H9 (cell line): ENCODE data around the gene SLAMF6. TPM values are rescaled to one million over a fixed set of nuclear protein-coding genes. Genes with fewer than 3 reads are reported as not detected.

Experiments
- DNase-seq: peaks from one replicate; pipeline ENCODE4 v3.0.0-alpha.2; 2017
- H2AFZ ChIP-seq: one replicate; pipeline ENCODE4 v1.6.1; 2013; ENCODE audit warnings: mild to moderate bottlenecking, low read length, control low read depth, moderate library complexity
- H2AK5ac ChIP-seq: 2 replicates; pipeline ENCODE4 v1.6.1; 2013; ENCODE audit warnings: low read length, control low read depth, mixed read lengths; ENCODE audit not compliant: insufficient read length
- H2BK120ac ChIP-seq: one replicate; pipeline ENCODE4 v1.6.1; 2013; ENCODE audit warnings: low read depth, mild to moderate bottlenecking, low read length, control low read depth, inconsistent platforms; ENCODE audit not compliant: poor library complexity, severe bottlenecking
- H2BK12ac ChIP-seq: 2 replicates; pipeline ENCODE4 v1.6.1; 2013; ENCODE audit warnings: low read length, control low read depth, mixed read lengths, low read depth; ENCODE audit not compliant: insufficient read length
- H2BK15ac ChIP-seq: 2 replicates; pipeline ENCODE4 v1.6.1; 2013; ENCODE audit warnings: low read depth, low read length, control low read depth
- H2BK20ac ChIP-seq: one replicate; pipeline ENCODE4 v1.6.1; 2013; ENCODE audit warnings: low read depth, mild to moderate bottlenecking, low read length, control low read depth, inconsistent platforms; ENCODE audit not compliant: poor library complexity, severe bottlenecking
- H2BK5ac ChIP-seq: 2 replicates; pipeline ENCODE4 v1.6.1; 2013; ENCODE audit warnings: low read length, control low read depth, mixed read lengths; ENCODE audit not compliant: insufficient read length
- H3K14ac ChIP-seq: 2 replicates; pipeline ENCODE4 v1.6.1; 2013; ENCODE audit warnings: low read length, control low read depth; ENCODE audit not compliant: insufficient read depth
- H3K18ac ChIP-seq: 2 replicates; pipeline ENCODE4 v1.6.1; 2013; ENCODE audit warnings: low read depth, mild to moderate bottlenecking, mixed read lengths, low read length, control low read depth; ENCODE audit not compliant: insufficient read length
- H3K23ac ChIP-seq: 2 replicates; pipeline ENCODE4 v1.6.1; 2013; ENCODE audit warnings: low read length, control low read depth, mixed read lengths, low read depth; ENCODE audit not compliant: insufficient read length
- H3K23me2 ChIP-seq: 2 replicates; pipeline ENCODE4 v1.6.1; 2013; ENCODE audit warnings: low read depth, mild to moderate bottlenecking, mixed read lengths, low read length, control low read depth; ENCODE audit not compliant: insufficient read length, poor library complexity, severe bottlenecking
- H3K27ac ChIP-seq: 2 replicates; pipeline ENCODE4 v1.5.1; 2013; ENCODE audit warnings: low read length, control low read depth, mixed read lengths, low read depth; ENCODE audit not compliant: insufficient read length
- H3K27me3 ChIP-seq: 2 replicates; pipeline ENCODE4 v1.6.1; 2013; ENCODE audit warnings: low read length, control low read depth, inconsistent platforms; ENCODE audit not compliant: insufficient read depth
- H3K4ac ChIP-seq: 2 replicates; pipeline ENCODE4 v1.6.1; 2013; ENCODE audit warnings: low read depth, mild to moderate bottlenecking, control low read depth, inconsistent platforms, low read length, moderate library complexity
- H3K4me1 ChIP-seq: 2 replicates; pipeline ENCODE4 v1.6.1; 2013; ENCODE audit warnings: low read length, control low read depth, inconsistent platforms; ENCODE audit not compliant: insufficient read depth
- H3K4me2 ChIP-seq: 2 replicates; pipeline ENCODE4 v1.6.1; 2013; ENCODE audit warnings: low read length, control low read depth, mixed read lengths; ENCODE audit not compliant: insufficient read length, insufficient read depth
- H3K56ac ChIP-seq: 2 replicates; pipeline ENCODE4 v1.6.1; 2013; ENCODE audit warnings: low read depth, mild to moderate bottlenecking, mixed read lengths, low read length, control low read depth; ENCODE audit not compliant: insufficient read length
- H3K79me1 ChIP-seq: 2 replicates; pipeline ENCODE4 v1.6.1; 2013; ENCODE audit warnings: low read depth, mild to moderate bottlenecking, moderate library complexity, low read length, control low read depth, inconsistent platforms; ENCODE audit not compliant: insufficient read depth, poor library complexity, severe bottlenecking
- H3K79me2 ChIP-seq: 2 replicates; pipeline ENCODE4 v1.6.1; 2013; ENCODE audit warnings: low read length, control low read depth, inconsistent platforms; ENCODE audit not compliant: insufficient read depth
- H3K9ac ChIP-seq: 2 replicates; pipeline ENCODE4 v1.6.1; 2013; ENCODE audit warnings: low read length, control low read depth, mixed read lengths; ENCODE audit not compliant: insufficient read length; ENCODE audit errors: extremely low read depth
- H3K9me3 ChIP-seq: one replicate; pipeline ENCODE4 v1.6.1; 2013; ENCODE audit warnings: low read depth, low read length, inconsistent platforms; ENCODE audit not compliant: control insufficient read depth
- H3T11ph ChIP-seq: one replicate; pipeline ENCODE4 v1.6.1; 2013; ENCODE audit warnings: mild to moderate bottlenecking, low read length, control low read depth, inconsistent platforms
- H4K20me1 ChIP-seq: one replicate; pipeline ENCODE4 v1.6.1; 2013; ENCODE audit not compliant: control insufficient read depth, insufficient read length, insufficient read depth
- H4K5ac ChIP-seq: 2 replicates; pipeline ENCODE4 v1.6.1; 2013; ENCODE audit warnings: low read depth, mild to moderate bottlenecking, mixed read lengths, low read length, control low read depth; ENCODE audit not compliant: insufficient read length
- H4K8ac ChIP-seq: replicated peaks from 2 replicates; pipeline ENCODE4 v1.6.1; 2013; ENCODE audit warnings: low read length, control low read depth, mixed read lengths, low read depth; ENCODE audit not compliant: insufficient read length
- H4K91ac ChIP-seq: 2 replicates; pipeline ENCODE4 v1.6.1; 2013; ENCODE audit warnings: low read depth, mild to moderate bottlenecking, moderate library complexity, mixed read lengths, low read length, control low read depth; ENCODE audit not compliant: insufficient read length
- H3K27ac Mint-ChIP-seq, 3 experiments: 2 replicates in 2 of 3; 3 replicates in 1 of 3; pipeline ENCODE4 v1.8.0; 2020 to 2021; ENCODE audit warnings: mixed read lengths in 3 of 3, mild to moderate bottlenecking in 1 of 3, moderate library complexity in 1 of 3
- H3K27me3 Mint-ChIP-seq: 2 replicates; pipeline ENCODE4 v1.8.0; 2021; ENCODE audit warnings: low read depth, mild to moderate bottlenecking, moderate library complexity, mixed read lengths
- H3K36me3 Mint-ChIP-seq, 3 experiments: 2 replicates in 2 of 3; 3 replicates in 1 of 3; pipeline ENCODE4 v1.8.0; 2020 to 2021; ENCODE audit warnings: low read depth in 3 of 3, mixed read lengths in 3 of 3; ENCODE audit not compliant: insufficient read depth in 1 of 3
- H3K4me1 Mint-ChIP-seq, 2 experiments: 2 replicates each; pipeline ENCODE4 v1.8.0; 2020; ENCODE audit warnings: mixed read lengths in 2 of 2
- H3K4me3 Mint-ChIP-seq, 2 experiments: 2 replicates in 1 of 2; 3 replicates in 1 of 2; pipeline ENCODE4 v1.8.0; 2020 to 2021; ENCODE audit warnings: mild to moderate bottlenecking in 2 of 2, mixed read lengths in 2 of 2, moderate library complexity in 1 of 2
- H3K9me3 Mint-ChIP-seq, 2 experiments: 2 replicates in 1 of 2; 3 replicates in 1 of 2; pipeline ENCODE4 v1.8.0; 2020; ENCODE audit warnings: mild to moderate bottlenecking in 2 of 2, mixed read lengths in 2 of 2, moderate library complexity in 1 of 2
- WGBS: extraction: QIAGEN DNeasy Blood & Tissue Kit; methylation state at CpG from one replicate; pipeline ENCODE4 v1.1.7; 2013; ENCODE audit warnings: missing lambda C conversion rate, low lambda C conversion rate, mixed read lengths; ENCODE audit not compliant: insufficient read length; ENCODE audit errors: extremely low coverage; 5-methylcytosine and 5-hydroxymethylcytosine counted together
- total RNA-seq: library from RNA; stranded (reverse); gene quantifications from 2 replicates; pipeline ENCODE4 v1.2.1, GENCODE V29; 2021
- TF ChIP-seq, protein P1 (sequence below): fragments of 200-600 bp; sonication (generic); conservative IDR thresholded peaks from 3 replicates; pipeline ENCODE4 v1.8.0; 2021; ENCODE audit warnings: antibody characterized with exemption, mild to moderate bottlenecking

The SLAMF6 gene
- total RNA-seq, 1 experiment from 2014 or later, result not detected

- H3K27ac Mint-ChIP-seq, result no peak overlapping the region
- H3K23me2 ChIP-seq, result no peaks in the 10 kb centered on the region
- WGBS, result no CpG with 5 or more reads among the region's 2 CpGs
These were observed 56.1 kb downstream of the SLAMF6 start for GRCh38 chr1:160466961-160467360.

More at GRCh38 chr1:160466961-160467360, 56.1 kb downstream of the SLAMF6 start:
- H3K4me2 ChIP-seq, result no peak overlapping the region
- no peak overlapping the region for H4K8ac ChIP-seq
- no peak overlapping the region for H2BK20ac ChIP-seq
- no peaks in the 10 kb centered on the region for H3K79me1 ChIP-seq
- H3K4ac ChIP-seq, result no peak overlapping the region
- no peak overlapping the region for H4K91ac ChIP-seq
- no peaks in the 10 kb centered on the region for H3K4me1 ChIP-seq
- H3K23ac ChIP-seq, result no peak overlapping the region
- no peak overlapping the region for H2AFZ ChIP-seq
- no peak overlapping the region for H2BK12ac ChIP-seq
- Mint-ChIP-seq H3K4me1 (peaks cover 12 to 13% of the 10 kb centered on the region in 2 experiments), H3K27me3 (no peaks in the 10 kb centered on the region), H3K4me3 (no peak overlapping the region), H3K36me3 (no peaks in the 10 kb centered on the region), H3K9me3 (no peaks in the 10 kb centered on the region; a peak in 1 of 5 replicates)
- no peak overlapping the region for H3K9ac ChIP-seq
- no peak for DNase-seq
- no peaks in the 10 kb centered on the region for H3K27me3 ChIP-seq
- no peak overlapping the region for H2BK120ac ChIP-seq
- no peaks in the 10 kb centered on the region for H4K20me1 ChIP-seq
- no peak overlapping the region for H3K14ac ChIP-seq
- H3K18ac ChIP-seq, result no peak overlapping the region
- H3K9me3 ChIP-seq, result no peaks in the 10 kb centered on the region
- H3T11ph ChIP-seq, result no peak overlapping the region
- no peak overlapping the region for H2BK5ac ChIP-seq
- H3K27ac ChIP-seq, result no peak overlapping the region
- no peak overlapping the region for H2AK5ac ChIP-seq
- TF ChIP-seq, protein P1, sequence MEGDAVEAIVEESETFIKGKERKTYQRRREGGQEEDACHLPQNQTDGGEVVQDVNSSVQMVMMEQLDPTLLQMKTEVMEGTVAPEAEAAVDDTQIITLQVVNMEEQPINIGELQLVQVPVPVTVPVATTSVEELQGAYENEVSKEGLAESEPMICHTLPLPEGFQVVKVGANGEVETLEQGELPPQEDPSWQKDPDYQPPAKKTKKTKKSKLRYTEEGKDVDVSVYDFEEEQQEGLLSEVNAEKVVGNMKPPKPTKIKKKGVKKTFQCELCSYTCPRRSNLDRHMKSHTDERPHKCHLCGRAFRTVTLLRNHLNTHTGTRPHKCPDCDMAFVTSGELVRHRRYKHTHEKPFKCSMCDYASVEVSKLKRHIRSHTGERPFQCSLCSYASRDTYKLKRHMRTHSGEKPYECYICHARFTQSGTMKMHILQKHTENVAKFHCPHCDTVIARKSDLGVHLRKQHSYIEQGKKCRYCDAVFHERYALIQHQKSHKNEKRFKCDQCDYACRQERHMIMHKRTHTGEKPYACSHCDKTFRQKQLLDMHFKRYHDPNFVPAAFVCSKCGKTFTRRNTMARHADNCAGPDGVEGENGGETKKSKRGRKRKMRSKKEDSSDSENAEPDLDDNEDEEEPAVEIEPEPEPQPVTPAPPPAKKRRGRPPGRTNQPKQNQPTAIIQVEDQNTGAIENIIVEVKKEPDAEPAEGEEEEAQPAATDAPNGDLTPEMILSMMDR, result no peak
- no peak overlapping the region for H2BK15ac ChIP-seq
- no peak overlapping the region for H4K5ac ChIP-seq
- no peaks in the 10 kb centered on the region for H3K79me2 ChIP-seq
- H3K56ac ChIP-seq, result no peak overlapping the region
